HG03159 (cell line): ENCODE data around the gene SPINK4.

Experiments
- ATAC-seq: cut with Tn5 transposase; IDR thresholded peaks from one replicate; pipeline ENCODE4 v1.9.1; 2021; ENCODE audit warnings: mild to moderate bottlenecking, moderate library complexity; ENCODE audit not compliant: unreplicated experiment

Gene SPINK4, protein sequence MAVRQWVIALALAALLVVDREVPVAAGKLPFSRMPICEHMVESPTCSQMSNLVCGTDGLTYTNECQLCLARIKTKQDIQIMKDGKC

DNA sequence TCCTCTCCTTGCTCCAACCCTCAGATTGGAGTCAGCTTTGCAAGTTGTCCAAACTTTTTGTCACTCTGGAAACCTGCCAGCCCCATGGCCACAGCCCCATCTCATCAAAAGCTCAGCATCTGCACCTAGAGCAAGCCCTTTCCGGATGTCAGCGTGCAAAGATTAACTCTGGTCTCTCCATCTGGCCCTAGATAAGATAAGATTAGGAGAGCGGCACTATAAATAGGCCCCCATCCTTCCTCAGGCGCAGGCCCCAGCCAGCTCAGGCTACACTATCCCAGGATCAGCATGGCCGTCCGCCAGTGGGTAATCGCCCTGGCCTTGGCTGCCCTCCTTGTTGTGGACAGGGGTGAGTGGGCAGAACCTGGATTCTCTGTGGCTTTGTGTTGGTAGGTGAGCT, at the start of gene SPINK4:
Gene SPINK4, plus strand, starts transcription at position 247 of the 400 bp plus-strand sequence. Its CDS starts 42 bp downstream, at position 289.
- no peak for ATAC-seq

DNA sequence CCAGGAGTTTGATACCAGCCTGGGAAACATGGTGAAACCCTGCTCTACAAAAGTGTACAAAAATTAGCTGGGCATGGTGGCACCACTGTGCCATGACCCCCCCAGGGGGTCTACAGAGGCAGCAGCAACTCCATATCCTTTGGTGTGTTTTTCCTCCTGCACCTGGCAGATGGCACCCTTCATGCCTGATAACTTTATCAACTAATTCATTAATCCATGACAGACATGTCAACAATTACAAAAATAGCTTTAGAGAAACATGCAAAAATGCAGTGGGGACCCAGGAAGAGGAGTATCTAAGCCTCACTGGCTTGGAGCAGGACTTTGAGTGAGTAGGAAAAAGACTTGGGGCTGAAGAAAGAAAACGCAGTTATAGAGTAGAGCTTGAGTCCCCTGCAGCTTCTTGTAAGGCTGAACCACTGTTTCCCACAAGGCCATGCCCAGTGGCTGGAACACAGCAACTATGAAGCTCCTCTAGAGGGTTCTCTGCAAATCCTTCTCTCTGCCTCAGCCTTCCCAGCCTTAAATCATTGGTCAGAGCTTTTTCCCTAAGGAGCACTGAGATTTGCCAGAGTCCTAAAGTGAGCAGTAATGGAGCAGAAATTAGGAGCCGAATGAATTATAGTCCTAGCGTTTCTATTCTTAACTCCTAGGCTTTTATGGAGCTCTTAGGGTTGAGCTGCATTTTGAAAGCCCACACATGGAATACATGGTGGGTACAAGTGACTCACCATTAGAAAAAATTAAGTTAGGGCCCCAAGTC, 47.3 kb upstream of the SPINK4 start:
- ATAC-seq = no peak

DNA sequence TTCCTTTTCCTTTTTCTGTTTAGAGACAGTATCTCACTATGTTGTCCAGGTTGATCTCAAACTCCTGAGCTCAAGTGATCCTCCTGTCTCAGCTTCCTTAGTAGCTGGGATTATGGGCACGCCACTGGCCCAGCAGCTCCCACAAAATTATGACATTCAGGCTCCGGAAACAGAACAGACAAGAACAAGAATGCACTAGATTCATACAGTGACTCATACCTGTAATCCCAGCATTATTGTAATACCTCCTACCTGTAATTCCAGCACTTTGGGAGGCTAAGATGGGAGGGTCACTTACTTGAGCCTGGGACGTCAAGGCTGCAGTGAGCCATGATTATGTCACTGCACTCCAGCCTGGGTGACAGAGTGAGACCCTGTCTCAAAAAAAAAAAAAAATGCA, 46.1 kb upstream of the SPINK4 start:
- ATAC-seq = no peak

DNA sequence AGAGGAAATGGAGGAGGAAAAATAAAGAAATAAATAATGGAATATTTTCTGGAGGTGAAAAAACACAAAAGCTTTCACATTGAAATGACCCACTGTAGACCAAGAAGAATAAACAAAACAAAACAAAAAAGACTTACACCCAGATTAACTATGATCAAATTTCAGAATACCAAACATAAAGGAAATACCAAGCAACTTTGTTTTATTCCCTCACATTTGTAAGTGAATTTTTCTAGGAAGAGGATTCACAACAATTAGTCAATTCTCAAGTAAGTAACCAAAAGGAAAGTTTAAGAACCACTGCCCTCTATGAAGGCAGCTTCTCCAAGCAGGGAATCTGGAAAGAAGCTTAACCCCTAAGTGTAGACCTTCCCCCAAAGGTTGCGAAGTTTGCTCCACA, 43.2 kb upstream of the SPINK4 start:
- ATAC-seq = no peak

DNA sequence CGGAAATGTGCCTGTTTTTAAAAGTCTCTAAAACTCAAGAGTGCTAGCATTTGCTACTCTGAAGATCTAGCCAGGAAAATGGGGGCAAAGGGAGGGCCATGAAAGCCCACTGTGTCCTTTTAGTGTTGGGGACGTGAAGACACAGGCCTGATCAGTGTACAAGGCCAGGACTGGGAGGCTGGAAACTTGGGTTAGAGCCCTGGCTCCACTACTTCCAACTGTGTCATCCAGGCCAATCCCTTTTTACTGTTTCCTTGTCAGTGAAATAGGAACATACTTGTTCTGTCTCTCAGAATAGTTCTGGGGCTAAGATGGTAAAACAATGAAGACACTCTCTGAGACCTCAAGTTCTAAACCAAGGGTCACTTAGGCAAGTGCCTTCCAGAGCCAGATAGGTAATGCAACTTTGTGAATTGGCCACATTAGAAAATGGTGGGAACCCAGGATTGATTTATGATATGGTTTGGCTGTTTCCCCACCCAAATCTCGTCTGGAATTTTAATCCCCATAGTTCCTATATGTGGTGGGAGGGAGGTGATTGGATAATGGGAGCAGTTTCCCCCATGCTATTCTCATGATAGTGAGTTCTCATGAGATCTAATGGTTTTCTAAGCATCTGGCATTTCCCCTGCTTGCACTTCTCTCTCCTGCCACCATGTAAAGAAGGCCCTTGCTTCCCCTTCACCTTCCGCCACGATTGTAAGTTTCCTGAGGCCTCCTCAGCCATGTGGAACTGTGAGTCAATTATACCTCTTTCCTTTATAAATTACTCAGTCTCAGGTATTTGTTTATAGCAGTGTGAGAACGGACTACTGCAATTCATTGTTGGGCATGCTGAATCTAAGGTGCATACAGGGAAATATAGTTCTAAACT, 42.5 kb upstream of the SPINK4 start:
- ATAC-seq = no peak

DNA sequence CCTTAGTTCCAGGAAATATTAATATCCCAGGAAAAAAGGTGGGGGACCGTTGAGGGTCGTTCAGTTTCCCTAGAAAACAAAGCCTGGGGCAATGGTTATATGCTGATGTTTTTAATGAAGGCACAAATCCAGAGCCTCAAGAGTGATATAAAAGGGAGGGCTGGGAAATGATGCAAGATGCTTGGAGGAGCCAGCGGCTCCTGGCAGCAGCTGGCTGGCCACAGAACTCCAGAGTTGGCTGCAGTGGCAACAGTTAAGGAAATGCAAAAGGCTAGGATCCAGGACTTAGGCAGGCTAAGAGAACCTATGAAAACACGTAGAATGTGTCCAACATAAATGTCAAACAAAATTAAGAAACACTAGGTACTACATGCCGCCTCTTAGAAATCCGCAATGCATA, 41.8 kb upstream of the SPINK4 start:
- ATAC-seq = no peak

DNA sequence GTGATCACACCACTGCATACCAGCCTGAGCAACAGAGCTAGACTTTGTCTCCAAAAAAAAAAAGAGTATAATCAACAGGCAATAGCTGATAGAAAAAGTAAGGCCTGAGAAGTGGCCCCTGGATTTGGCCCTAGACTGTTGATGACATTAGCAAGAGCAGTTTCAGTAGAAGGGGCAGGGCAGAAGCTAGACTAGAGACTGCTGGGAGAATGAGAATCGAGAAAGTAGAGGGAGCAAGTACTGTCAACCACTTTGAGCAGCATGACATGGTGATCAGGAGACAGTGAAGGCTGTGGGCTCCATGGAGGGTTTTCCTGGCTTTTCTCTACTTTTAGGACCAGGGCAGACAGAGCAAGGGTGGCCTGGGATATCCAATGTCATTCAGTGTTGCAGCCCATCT, 37.9 kb upstream of the SPINK4 start:
- peak; percentile 41 for ATAC-seq

DNA sequence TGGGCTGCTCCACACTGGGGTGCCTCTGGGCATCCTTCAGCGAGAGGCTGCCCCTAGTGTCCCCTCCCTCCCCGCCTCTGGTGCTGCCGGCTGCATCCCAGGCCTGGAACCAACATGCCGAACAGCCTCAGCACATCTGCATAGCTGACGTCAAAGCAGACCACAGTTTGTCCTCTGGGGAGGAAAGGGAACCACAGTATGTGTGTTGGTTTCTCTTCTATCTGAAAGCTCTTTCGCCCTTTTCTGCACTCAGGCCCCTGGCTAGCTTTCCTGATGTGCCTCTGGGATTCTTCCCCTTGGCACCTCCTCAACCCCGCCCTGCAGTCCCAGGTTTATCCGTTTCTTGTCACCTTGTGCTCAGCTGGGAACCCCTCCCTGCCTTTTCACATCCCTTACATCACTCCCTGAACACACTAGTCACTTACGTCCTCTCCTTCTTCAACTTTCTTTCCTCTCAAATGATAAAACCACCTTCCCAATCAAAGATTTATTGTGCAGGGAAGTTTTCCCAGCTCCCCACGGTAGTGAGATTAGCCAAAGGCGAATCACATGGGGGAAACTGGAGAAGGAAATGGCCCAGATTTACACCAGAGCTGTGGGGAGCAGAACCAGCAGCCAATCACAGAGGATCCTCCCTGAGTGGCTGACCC, 37.3 kb upstream of the SPINK4 start:
- peak; percentile 99 for ATAC-seq

DNA sequence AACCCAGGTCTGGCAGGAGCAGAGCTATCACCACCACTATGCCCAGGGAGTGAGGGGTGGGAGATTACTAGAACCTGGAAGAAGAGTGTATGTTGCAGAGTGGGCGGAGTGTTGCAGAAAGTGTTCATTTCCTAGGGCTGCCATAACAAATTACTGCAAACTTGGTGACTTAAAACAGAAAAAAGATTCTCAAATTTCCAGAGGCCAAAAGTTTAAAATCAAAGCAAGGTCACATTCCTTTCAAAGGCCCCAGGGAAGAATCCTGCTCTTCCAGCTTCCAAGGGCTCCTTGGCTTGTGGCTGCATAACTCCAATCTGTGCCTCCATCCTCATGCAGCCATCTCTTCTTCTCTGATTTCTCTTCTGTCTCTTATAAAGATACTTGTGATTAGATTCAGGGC, 30.6 kb upstream of the SPINK4 start:
- ATAC-seq = no peak

DNA sequence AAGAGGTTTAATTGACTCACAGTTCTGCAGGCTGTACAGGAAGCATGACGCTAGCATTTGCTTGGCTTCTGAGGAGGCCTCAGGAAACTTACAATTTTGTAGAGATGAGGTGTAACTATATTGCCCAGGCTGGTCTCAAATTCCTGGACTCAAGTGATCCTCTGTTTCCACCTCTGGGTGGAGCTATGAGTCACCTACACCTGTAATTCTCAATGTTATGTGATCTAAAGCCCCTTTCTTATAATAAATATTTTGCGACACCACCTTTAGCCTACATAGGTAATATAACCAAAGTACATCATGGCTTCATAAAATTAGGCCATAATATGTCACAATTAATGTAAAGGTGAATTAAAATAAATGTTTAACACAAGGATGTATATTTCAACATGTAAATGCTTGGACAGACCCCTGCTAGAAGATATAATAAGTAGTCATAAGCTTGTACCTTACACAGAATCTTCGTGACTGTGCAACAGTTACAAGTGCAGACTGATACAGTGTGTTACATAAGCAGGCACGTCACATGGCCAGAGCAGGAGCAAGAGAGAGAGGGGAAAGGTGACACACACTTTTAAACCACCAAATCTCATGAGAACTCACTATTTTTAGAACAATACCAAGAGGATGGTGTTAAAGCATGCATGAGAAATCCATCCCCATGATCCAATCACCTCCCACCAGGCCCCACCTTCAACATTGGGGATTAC, 29.8 kb upstream of the SPINK4 start:
- no peak for ATAC-seq

DNA sequence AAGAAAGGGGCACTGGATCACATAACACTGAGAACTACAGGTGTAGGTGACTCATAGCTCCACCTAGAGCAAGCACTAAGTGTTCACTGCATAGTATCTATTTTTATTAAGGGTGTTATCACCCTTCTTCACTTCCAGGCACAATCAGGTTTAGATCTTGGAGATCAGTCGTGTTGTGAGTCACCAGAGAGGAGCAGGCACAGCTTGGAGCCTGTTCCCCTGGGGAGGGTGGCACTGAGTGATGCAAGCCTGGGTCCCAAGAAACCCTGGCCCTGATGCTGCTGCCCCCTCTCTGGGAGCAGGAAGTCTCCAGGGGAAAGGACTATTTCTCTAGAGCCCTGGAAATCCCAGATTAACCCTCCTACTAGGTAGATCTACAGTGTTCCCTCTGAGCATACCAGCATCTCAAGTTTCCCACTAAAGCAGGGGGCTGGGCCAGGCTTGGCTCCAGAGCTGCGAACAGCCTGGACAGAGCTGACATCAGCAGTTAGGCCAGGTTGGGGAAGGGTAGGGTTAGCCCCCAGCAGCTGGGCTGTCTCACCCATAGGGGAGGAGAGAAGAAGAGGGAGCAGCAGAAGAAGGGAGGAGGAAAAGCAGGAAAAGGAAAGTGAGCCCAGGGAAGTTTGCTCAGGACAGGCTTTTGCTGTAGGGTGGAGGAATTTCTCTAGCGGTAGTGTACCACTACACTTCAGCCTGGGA, 28.1 kb upstream of the SPINK4 start:
- ATAC-seq = no peak

DNA sequence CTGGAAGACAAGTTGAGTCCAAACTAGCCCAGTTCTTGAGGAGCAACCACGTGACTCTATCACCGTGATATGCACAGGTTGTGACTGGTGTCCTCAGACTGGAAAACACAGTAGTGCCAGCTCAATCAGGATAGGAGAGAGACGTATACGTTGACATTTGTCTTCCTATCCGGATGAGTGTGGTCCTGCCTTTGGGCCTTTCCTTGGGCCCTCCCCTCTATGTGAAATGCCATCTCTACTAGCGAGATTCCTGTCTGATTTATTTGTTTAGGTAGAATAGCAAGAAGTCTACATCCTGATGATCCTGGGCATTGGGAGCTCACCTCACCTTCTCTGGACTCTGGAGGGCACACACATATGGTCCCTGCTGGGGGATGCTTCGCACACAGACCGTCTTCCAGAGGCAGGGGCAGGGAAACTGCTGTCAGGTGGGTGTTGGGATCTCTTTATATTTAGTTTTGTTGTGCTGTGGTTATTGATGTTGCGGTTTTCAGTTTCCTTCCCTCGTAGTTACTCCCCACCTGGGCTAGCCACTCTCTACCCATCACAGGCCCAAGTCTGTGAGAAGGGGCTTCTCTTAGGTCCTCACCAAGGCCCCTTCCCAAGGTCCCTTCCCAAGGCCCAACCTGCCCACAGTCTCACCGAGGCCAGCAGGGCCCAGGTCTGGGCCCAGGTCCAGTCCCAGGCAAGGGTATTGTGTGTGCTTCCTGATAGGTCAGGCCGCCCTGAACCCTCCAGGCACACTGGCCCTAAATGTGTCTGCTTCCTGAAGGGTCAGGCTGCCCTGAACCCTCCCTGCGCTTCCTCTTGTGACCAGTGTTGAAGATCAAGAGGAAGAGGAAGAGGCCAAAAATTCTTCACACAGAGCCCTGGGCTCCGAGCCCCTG, 19.0 kb upstream of the SPINK4 start:
- ATAC-seq = peak; percentile 40

DNA sequence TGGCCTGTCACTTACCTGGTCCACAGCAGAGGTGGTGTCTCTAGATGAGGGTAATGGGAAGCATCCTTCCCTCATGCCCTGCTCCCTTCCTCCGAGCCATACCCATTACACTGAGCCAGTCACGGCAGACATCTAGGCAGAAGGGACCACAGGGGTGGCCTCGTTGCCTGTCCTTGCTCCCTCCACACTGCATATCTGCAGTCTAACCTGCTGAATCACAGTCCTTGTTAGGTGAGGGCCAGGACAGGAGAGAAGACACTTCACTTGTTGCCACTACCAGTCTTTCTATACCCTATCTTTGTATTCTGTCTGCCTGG, 18.4 kb upstream of the SPINK4 start:
- ATAC-seq = no peak

DNA sequence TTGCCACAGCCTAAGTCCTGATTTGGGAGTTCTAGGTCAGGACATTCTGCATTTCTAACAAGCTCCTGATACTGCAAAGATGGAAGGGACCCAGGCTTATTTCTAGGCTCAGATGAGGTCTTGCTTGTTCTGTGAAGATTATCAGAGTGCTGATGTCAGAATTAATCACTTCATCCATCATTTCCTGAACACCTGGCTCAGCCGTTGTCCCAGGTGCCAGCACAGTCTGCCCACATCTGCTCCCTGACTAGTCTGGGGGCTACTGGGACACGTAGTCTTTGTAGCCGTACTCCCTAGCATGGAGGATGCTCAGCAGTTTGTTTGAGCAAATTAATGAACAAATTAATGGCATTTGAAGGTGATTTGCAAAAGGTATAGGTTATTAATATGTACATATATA, 17.9 kb upstream of the SPINK4 start:
- no peak for ATAC-seq

DNA sequence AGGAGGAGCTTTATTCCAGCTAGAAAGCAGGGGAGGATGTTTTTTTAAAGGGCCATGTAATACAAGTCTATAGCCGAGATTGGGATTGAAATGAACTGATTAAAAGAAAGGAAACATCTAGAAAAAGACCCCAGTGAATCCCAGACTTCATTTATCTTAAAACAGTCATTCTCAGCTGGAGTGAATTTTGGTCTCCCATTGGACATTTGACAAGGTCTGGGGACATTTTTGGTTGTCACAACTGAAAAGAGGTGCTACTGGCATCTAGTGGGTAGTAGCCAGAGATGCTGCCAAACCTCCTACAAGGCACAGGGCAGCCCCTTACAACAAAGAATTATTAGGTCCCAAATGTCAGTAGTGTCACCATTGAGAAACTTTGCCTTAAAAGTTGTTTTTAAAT, 16.3 kb upstream of the SPINK4 start:
- ATAC-seq = no peak

DNA sequence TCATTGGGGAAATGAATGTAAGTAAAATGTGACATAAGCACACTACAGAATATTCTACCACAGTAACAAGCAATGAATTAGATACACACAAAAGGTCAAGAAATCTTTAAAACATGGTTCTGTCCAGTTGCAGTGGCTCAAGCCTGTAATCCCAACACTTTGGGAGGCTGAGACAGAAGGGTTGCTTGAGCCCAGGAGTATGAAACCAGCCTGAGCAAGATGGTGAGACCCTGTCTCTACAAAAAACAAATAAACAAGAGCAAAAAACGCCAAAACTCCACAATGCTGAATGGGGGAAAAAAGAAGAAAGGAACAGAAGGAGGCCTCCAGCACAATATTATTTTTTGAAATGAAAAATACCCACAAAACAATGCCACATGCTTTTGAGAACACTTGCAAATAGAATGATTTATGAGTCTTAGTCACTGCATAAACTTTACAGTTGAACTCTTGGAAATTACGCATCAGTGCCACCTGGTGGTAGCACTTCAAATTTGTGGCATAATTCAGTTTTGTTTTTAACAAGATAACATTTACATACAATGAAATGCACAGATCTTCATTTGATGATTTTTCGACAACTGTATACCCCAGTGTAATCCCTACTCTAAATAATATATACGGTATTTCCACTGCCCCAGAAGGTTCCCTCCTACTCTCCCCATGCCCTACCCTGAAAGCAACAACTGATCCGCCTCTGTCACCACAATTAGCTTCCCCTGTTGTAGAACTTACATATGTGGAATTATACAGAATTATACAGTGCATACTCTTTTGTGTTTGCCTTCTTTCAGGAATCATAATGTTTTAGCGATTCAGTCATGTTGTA, 14.4 kb upstream of the SPINK4 start:
- ATAC-seq = no peak

DNA sequence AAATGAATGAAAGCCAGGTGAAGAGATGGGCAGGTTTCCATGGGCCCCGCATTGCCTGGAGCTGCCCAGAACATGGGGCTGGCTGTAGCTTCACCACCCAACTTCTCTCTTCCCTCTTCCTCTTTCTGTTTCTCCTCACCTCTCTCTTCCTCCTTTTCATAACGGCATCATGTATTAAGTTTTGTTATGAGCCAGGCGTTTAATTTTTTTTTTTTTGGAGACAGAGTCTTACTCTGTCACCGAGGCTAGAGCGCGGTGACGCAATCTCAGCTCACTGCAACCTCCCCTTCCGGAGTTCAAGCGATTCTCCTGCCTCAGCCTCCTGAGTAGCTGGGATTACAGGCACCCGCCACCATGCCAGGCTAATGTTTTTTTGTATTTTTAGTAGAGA, 13.0 kb upstream of the SPINK4 start:
- ATAC-seq = peak; percentile 63

DNA sequence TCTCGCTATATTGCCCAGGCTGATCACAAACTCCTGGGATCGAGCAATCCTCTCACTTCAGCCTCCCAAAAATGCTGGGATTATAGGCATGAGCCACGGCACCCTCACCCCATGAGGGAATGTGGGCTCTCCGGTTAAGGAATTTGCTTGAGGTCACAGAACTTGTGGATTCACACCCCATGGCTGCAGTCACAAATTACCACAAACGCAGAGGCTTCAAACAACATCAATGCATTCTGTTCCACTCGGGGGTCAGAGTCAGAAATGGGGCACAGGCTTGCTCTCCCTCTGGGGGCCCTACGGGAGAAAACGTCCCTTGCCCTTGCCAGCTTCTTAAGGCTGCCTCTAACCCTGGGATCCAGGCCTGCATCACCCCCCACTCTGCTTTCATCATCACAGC, 12.2 kb upstream of the SPINK4 start:
- ATAC-seq = no peak

DNA sequence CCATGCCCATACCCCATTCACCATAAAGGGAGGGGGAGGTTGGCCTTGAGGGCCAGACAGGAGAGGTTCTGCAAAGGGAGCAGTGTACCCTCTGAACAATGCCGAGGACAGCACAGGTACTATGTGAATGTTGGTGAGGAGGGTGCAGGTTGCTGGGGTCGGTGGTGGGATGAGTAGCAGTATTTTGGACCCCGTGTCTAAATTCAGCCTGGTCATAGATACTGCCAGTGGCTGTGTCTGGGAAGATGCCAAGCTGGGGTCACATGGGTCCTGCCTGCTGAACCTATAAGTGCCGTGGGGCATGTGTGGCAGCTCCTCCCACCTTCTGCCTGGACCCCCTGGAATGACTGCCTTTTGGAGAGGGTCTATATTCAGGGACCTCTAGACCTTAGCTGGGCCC, 11.4 kb upstream of the SPINK4 start:
- no peak for ATAC-seq
